ENCODE results near the gene F13A1.

F13A1 gene

DNA sequence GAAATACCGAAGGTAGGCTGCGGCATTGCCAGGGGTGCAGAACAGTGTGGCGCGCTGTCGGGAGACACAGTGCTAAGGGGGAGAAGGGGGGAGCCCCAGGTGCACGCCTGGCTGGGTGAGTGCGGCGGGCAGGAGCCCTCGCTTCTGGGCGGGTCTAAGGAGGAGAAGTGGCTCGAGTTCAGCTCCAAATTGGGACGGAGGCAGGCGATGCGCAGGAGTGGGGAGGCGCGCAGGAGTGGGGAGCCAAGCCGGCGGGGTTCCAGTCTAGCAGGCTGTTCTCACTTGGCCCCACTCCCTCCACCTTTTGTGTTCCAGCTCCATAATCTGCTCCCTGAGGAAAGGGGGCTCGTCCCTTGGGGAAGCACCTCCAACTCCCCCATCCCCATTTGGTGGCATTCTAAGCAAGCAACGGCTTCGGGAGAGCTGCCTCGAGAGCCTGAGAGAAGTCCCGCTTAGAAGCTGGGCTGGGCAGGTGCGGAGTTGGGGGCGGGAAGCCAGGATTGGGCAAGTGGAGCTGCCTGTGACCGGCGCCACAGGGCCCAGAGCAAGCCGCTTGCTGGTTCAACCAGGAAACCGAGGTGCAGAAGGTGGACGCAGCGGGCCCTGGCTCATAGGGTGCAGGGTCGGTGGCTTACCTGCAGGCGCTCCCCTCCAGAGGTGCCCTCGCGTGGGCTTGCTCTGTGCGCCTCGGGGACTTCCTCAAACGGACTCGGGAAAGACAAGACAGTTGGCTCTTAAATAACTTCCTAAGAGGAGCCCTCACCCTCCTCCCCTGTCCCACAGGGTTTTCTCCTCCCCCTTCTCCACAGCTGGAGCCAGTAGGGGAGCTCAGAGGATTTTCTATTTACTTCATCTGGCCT lies at the start of gene F13A1:
Gene F13A1 (minus strand): TSS at position 711 of the 860 bp plus-strand sequence. CDS start 1,998 bp downstream, outside the sequence.
- DNase-seq = no peak

DNA sequence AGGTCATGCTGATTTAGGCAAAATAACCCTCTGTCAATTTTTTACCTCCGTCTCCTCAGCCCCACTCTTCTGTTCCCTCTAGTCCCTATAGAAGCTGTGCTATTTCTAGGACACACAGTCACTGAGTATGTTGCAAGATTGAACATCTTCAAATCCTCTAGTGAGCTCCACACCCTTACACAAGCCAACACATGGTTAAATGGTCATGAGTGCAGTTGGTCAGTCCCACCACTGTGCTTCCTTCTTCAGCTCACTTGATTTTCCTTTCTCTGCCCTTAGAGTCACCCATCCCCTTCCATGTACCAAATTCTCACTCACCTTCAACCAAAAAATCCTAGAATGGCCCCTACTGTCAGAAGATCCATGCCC lies 48.2 kb upstream of the F13A1 start:
- no peak for DNase-seq

DNA sequence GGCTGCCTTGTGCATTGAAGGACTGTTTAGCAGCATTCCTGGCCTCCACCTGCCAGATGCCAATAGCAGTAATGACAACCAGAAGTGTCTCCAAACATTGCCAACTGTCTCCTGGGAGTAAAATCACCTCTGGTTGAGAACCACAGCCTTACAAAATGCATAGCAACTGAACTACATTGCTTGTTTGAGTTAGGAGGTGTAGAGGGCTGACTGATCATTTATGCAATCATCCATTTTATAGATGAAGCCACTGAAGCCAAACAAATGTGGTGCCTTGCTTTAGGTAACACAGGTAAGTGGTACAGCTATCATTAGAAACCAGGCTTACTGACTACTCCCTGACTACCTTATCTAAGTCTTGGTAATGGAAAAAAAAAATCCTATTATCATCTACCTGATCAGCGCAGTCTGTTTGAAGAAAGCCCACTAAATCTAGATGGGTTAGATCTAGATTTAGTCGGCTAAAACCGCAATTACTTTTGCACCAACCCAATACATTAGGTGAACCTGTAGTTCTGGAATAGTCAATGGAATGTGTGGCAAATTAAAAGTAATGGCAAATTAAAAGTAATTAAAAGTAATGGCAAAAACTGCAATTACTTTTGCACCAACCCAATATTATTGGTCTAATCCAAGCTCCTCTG lies 47.7 kb upstream of the F13A1 start:
- no peak for DNase-seq

DNA sequence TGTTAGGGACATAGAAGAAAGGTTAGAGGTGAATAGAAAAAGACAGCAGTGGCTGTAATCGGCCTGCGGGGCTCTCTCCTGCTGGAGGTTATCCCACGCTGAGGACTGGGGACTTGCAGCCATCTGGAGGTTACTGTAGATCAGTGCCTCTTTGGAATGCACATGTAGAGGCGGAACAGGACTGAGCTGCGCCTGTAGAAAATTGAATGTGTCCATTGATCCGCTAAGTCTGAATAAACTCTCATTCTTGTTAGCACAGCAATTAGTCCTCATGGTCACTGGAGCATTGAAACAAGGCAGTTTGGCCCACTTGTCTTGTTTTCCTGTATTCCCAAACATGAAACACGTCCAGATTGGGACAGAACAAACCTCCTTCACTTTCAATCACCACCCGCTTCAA lies 46.3 kb upstream of the F13A1 start:
- DNase-seq = no peak

DNA sequence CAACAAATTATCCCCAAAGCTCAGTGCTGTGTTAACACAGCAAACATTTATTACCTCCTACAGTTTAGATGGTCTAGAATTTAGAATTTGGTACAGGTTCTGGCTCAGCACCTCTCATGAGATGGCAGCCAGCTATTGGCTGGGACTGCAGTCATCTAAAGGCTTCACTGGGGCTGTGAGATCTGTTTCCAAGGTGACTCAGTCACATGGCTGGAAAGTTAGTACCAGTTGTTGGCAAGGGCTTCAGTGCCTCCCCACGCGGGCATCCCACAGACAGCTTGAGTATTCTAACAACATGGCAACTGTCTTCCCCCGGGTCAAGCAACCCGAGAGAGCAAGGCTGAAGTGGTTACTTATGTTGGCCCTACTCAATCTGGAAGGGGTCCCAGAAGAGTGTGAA lies 44.8 kb upstream of the F13A1 start:
- DNase-seq = no peak

DNA sequence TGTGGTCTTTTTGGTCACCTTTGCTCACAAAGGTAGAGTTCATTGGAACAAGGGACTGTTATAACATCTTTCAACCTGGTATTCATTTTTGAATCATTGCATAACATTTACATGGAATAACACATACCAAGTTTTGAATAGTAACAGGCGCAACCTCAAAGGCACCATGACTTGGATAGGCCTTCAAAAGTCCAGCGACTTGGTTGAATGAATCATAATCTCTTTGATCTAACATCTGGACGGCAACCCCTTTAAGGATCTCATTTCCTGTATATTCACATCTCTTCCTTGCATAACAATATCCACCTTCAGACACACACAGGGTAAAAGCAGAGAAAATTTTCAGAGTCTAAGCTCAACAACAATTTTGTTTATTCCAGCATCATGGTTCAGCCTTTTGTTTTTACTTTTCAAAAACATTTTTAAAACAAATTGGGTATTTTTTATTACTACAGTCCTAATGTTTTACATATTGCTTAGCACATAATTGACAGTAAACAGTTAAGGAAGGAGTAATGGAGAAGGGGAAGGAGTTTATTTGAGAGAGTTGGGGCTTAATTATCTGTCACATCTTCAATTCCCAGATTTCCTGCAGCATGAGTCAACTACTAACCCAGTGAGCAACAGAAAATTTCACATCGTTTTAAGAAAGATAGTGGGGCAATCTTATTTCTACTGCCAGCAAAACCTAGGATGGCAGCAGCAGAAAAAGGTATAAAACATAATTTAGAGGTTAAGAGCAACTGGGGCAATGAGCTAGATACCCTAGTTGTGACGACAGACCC lies 41.8 kb upstream of the F13A1 start:
- DNase-seq = no peak

DNA sequence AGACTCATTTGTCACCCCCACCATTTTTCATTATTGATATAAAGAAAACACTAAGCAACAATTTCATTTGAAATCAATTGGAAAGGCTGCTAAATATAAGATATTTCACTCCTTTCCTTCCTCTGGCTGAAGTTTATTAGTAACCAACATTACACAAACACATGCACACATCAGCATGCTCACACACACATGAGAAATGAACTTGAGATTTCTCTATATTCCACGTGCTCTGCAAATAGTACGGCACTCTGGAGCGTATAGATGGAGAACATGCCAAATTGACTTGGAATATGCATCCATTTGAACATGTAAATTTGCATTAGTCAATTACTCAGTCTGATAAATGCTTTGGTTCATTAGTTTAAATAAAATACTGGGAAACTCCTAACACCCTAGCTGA lies 37.1 kb upstream of the F13A1 start:
- DNase-seq = no peak

DNA sequence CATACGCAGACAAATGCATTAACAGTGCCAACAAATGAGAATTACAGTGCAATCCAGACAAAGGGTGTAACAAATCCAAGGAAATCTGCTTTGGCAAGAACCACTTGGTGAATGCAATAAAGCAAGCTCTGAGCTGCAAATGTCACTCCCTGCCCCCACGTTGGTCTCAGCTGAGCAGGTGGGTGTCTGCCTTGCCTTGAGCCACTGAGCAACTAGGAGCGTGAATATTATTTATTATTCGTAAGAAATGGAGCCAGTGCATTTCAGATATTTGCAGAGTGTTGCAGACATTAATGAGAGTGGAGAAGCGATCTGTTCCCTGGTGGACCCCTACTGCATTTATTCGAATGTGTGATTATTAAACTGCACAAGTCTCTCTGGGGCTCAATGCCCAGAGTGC lies 36.6 kb upstream of the F13A1 start:
- no peak for DNase-seq

DNA sequence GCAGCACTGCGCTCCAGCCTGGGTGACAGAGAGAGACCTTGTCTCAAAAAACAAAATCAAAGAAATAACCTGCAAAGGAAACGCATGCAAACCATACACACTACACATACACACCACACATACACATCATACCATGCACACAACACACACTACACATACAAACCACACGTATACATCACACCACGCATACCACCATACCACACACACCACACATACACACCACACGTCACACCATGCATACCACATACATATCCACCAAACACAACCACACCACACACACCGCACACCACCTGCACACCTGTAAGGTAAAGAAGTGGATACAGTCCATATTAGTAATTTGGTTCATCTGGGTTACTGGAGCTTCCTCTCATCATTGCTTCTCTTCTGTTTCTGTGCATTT lies 32.3 kb upstream of the F13A1 start:
- DNase-seq = no peak

DNA sequence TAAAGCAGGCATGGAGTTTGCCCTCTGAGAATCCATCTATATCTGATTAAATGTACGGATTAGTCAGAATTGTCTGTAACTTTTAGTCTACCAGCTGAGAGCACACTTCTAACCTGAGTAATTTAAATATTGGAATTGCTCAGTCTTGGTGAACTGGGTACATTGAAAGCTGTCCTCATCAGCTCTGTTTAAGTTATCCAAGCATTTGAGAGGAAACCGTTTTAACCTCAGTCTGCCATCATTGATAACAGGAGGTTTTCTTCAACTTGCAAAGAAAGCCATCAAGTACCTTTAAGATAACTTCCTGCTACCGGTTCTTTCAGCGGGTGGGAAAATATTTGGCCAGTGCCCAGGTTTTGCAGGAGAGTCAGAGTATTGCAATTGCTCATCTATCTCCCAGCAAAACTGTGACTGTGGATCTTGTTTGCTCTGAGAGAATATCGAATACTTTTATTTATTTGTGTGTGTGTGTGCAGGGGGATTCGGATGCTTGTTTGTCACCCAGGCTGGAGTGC lies 31.1 kb upstream of the F13A1 start:
- no peak for DNase-seq

DNA sequence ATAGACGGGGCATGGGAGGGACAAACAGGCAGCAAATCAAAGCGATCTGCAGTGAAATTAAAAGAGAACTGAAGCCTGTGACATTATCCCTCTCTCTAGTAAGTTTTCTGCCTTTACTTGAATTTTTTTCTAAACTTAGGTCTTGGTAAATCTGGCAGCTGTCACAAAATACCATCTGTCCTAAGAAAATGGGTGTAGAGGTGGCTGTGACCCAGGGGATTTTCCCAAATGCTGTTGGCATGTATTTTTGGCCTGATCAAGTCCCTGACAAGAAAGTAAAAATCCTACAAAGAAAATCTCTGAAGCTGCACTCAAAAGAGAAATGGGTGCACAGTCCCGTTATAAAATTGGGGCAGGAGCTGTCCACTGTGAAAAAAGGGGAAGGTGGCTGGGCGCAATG lies 30.2 kb upstream of the F13A1 start:
- no peak for DNase-seq

DNA sequence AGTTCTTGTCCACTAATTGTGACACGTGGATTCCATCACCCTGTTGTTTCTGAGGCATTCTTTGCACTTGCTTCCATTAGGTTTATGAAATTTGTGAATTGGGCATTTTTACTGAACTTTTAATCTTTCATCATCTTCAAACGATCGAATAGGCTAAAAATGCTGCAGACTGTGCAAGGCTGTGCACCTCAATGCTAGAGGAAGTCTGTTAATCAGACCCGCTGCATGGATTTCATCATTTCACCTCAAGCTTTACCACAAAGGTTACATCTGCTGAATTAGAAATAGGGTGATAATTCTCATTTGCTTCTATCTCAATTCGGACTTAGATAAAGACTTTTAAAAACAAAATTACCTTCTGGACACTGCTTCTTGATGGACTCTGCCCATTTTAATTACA lies 27.8 kb upstream of the F13A1 start:
- no peak for DNase-seq

DNA sequence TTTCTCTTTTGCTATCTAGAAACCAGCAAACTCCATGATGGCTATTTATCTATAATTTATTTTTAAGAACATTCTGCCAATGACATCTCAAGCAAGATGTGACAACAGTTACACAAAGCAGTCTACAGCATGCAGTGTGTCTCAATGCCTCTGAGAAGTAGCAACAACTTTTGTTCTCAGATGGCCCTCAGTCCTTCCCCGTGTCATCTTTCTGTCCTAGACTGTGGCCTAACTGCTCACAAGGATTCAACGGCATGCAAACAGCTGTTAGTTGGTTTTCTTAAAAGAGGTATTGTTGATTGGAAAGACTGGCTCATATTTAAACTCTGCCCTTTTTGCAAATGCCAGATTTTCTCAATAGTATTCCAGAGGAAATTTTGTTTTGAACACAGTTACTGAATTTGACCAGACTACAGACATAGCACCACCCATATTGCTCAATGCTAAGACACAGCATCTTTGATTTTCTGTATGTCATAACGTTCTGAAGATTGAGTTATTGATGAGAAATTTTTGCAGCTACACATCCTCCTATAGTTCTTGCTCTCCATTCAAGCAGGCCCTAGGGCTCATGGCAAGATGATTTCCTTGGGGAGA lies 26.1 kb upstream of the F13A1 start:
- DNase-seq = no peak

DNA sequence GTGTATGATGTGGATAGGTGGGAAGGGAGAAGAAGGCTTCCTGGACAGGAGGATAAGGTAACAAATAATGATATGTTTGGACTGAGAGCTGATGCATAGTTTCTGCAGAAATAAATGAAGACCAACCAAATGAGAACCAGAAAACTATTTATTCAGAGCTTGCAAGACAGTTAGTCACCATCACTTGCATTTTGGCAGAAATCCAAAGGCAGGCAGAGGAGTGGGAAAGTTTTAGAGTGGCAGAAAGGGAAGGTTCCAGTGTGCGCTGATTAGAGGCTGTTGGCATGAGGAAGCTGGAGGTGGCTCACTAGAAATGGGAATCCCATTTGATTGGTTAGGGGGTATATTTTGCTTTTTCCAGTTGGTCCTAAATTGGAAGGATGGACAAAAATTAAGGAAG lies 13.0 kb upstream of the F13A1 start:
- DNase-seq = no peak

DNA sequence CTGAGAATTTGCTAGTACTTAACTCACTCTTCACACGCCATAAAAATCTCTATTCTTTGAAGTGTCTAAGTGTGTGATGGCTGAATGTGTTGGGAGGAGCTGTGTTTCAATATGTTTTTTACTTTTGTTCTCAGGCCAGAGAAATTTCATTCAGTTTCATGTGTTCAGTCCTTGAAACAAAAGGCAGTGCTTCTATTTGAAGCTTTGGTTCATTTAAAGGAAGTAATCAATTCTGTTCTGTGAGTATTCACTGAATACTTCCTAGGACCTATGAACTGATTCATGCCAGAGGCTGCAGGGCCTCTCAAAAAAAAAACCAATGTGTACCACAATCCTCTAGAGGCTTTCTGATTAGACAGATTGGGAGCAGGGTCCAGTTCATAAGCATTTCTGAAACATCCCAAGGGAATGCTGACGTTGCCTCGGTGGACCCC lies 12.4 kb upstream of the F13A1 start:
- no peak for DNase-seq

DNA sequence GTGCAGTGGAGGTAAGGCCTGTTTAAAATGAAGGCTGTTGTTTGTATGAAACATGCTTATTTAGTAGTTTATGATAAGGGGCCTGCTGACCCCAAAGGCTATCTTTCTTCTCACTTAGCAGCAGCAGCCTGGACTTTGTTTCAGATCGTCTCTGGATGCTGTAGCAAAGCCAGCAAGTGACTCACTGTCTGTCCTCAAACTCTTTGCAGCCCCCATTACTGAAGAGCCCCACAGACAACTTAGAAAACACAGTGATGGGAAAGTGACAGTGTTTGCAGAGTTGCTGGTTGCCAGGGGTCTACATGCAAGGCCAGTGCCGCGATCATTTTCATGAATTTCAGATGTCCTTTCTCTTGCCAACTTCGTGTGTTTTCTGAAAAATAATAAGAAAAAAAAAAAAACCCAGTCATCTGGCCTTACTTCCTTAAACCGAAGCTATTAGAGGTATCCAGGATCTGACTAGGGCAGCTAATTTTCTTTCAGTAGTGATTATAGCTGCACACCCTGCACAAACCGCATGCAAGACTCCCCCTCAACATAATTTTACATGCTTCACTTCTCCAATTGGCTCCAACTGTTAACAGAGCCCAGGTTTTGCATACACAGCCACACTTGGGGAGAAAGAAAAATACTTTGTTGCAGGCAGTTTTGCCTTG lies 11.6 kb upstream of the F13A1 start:
- no peak for DNase-seq

DNA sequence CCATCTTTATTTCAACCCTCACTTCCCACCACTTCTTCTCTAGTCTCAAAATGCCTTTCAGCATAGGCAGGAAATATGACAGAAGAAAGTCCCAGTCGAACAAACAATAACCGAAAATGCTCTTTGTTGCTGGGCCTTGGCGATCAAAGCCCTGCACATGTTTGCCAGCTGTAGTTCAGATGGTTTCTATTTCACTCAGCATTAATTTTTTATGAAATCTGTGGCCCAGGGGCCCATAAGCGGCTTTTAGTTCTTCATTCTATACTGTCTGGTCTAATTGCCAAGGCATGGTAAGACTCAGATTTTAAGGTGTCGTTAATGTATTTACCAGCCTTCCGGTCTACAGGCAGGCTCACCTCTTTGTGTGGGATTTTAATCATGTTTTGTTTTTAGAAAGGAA lies 10.9 kb upstream of the F13A1 start:
- no peak for DNase-seq

DNA sequence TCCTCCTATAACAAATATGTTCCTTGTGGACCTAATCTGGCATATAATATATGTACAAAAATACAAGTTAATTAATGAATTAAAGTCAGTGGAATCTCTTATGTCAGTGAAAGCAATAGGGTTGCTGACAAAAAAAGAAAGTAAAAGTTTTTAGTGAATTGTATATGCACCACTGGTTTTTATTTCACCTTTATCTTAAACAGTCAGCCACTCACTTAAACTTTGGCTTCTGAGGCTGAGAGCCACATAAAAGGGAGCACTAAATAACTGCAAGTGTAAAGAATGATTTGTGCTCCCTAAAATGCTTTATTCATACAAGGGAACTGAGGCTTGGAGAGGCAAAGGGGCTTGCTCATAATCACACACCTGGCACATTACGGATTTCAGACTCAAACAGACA lies 9.9 kb upstream of the F13A1 start:
- DNase-seq = no peak

DNA sequence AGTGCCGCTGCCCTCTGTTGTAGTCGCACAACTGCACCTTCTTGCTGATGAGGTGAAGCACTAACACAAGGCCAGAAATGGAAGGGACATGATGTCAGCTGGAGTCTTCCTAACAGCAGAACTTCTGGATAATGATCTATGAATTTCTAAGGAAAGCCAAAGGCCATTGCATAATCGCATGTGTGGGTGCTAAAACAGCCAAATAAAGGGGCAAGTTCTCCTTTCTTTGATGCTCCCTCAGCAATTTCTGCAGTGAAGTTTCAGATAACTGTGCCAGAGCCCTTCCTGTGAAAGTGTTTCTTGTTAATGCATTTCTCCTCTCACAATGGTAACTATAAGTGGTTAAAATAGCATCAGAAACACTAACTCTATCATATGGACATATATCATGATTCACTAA lies 8.0 kb upstream of the F13A1 start:
- no peak for DNase-seq

DNA sequence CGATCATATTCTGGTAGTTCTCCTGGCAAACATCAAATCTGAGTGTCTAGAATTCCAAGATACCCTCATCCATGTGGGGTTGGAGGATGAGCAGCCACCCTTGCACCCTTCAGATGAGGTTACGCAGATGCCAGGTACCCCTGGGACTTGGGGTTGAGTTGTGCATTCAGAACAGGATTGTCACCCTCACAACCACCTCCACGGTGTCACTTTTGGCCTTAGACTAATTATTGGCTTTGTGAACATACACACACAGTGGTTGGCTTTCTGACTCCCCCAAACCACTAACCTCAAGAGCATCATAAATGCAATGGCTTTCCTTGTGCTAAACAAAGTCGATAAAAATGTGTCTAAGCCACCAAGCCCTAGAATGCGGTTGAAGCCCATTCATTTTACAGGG lies 2.9 kb upstream of the F13A1 start:
- no peak for DNase-seq

DNA sequence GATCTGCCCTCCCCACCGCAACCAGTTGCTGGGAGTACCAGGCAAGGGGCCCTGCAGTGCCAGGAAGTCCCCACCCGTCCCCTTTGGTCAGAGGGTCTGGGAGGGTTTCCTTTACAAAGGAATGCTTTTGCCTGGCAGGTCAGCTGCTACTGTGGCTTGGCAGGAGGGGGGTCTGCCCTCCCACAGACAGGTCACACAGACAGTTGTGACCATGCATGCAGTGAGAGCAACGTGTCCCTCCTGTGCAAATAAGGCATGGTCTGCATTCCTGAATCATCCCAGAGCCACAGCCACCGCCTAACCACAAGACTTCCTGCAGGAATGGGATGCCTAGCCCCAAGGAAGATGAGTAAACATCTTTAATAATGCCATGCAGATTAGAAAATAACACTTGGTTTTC lies 439 bp upstream of the F13A1 start:
- DNase-seq = no peak

DNA sequence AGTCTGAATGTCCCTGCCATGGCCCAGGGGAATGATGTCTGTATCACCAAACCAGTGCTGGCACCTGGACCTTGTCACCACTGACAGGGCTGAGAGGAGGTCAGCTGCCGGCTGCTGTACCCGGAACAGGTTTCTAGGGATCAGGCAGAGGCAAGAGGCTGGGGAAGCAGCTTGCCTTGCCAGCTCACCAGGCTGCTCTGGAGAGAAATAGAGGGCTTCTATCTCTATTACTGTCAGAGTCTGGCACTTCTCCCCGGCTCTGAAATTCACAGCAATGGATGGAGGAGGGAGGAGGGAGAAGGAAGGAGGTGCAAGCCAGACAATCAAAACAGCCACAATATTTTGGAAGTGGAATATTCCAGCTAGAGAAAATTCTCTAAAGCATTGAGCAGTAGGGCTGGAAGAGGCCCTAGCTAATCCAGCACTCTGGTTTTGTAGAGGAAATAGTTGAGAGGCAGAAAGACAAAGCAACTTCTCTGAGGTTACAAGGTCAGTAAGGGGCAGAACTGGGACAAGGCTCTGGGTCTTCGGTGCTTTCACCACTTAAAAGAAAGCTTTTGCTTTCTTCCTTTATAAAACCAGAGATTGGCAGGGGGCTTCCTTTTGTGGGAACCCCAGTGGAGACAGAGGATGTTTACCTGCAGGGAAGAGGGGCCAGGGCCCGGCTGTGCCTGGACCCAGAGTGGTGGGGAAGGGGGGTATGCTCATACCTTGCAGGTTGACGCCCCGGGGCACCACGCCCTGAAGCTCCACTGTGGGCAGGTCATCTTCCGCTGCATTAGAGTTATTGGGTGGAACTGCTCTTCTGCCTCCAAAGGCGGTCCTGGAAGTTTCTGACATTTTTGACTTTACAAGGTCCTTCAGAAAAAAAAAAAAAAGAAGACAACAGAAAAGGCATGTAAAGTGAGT lies 2.4 kb downstream of the F13A1 start:
- DNase-seq = no peak
